ENCODE results near the gene GCGR. TPM values are rescaled to one million over a fixed set of nuclear protein-coding genes. Genes with fewer than 3 reads are reported as not detected.

The GCGR gene
- total and polyA plus RNA-seq, 10 of the 15 experiments (the other 5 are each of a cell fraction or from before 2014, with no cell fraction given) = not detected

- TF ChIP-seq BHLHE40 (IDR thresholded peaks at IDR 0.05; ENCODE audit: borderline replicate concordance in 1 of 2, low read depth in 2 of 2, low read length in 1 of 2) = no peak
- no peak for TF ChIP-seq SIN3A (IDR thresholded peaks at IDR 0.05; ENCODE audit: low read depth, low read length)
- no peak for TF ChIP-seq BMI1 (IDR thresholded peaks at IDR 0.05; ENCODE audit: borderline replicate concordance)
Measured at GRCh38 chr17:81842378-81842724, 38.4 kb downstream of the GCGR start (continued).

GRCh38 chr17:81842725-81843504, 39.0 kb downstream of the GCGR start:
- Histone ChIP-seq H3K36me3 (ENCODE audit: control insufficient read depth in 2 of 2, insufficient read depth in 2 of 2, low read length in 1 of 2) (peaks cover 30 to 38% of the 10 kb centered on the region in 2 experiments), H3K4me3 (no peak overlapping the region), H3K27ac (ENCODE audit: control insufficient read depth, insufficient read depth) (no peak overlapping the region), H3K4me1 (ENCODE audit: control insufficient read depth, insufficient read depth, low read length) (no peaks in the 10 kb centered on the region), H2AFZ (ENCODE audit: control insufficient read depth, low read depth, low read length) (no peak overlapping the region), H3K9ac (ENCODE audit: control insufficient read depth, insufficient read depth, low read length) (no peak overlapping the region), H3K4me2 (ENCODE audit: control insufficient read depth, insufficient read depth) (no peak overlapping the region), H4K20me1 (ENCODE audit: control insufficient read depth, insufficient read depth) (no peaks in the 10 kb centered on the region), H3K27me3 (replicated peaks in 1 of 2; ENCODE audit: control insufficient read depth in 2 of 2, insufficient read depth in 2 of 2, low read length in 1 of 2) (no peaks in the 10 kb centered on the region), H3K9me3 (replicated peaks; ENCODE audit: control insufficient read depth, insufficient read depth, low read length) (no peaks in the 10 kb centered on the region), H3K79me2 (ENCODE audit: control insufficient read depth, insufficient read depth, low read length) (no peaks in the 10 kb centered on the region)
- 87% methylated on average over 21 of the region's 21 CpGs for WGBS (ENCODE audit: insufficient coverage, insufficient replicate concordance, low lambda C conversion rate, missing lambda C conversion rate)
- TF ChIP-seq PRDM15 (CRISPR knock-in tag; IDR thresholded peaks at IDR 0.05) (no peak), POLR2AphosphoS2 (IDR thresholded peaks at IDR 0.05; ENCODE audit: low read depth, low read length) (0 out of 2 replicates have a peak, but pooled peaks have one; percentile 34), SMAD5 (IDR thresholded peaks at IDR 0.05; ENCODE audit: low read depth) (peak; percentile 35; the same call in 1 of the 2 replicates), POU2F2 (IDR thresholded peaks at IDR 0.05; ENCODE audit: borderline replicate concordance, low read depth, low read length) (no peak), POLR2A (IDR thresholded peaks at IDR 0.05; ENCODE audit: low read depth, low read length) (peak; percentile 68)
- CTCF ChIA-PET = no interaction called here
- BruUV-seq (replicated peaks) = no TSS peak
- no peak for FAIRE-seq
- ATAC-seq = peak; percentile 14; the same call in 2 of the 3 replicates
- DNase-seq (ENCODE audit: low read depth, low spot score) = no peak
- SMC1A ChIA-PET (ENCODE audit: uncharacterized antibody, unreplicated experiment) = no interaction called here
- POLR2A ChIA-PET = no interaction called here
- in situ Hi-C loops (cut with MboI) (no loop called here), intact Hi-C loops (cut with micrococcal nuclease; ENCODE audit: unreplicated experiment) (no loop called here)
- RAD21 ChIA-PET (ENCODE audit: unreplicated experiment) = no interaction called here
